ENCODE data around the gene MAD1L1. TPM values are rescaled to one million over a fixed set of nuclear protein-coding genes. Genes with fewer than 3 reads are reported as not detected.

The MAD1L1 gene
- total and polyA plus RNA-seq, 2 experiments from 2014 or later: 38.2 to 69.8 TPM

DNA sequence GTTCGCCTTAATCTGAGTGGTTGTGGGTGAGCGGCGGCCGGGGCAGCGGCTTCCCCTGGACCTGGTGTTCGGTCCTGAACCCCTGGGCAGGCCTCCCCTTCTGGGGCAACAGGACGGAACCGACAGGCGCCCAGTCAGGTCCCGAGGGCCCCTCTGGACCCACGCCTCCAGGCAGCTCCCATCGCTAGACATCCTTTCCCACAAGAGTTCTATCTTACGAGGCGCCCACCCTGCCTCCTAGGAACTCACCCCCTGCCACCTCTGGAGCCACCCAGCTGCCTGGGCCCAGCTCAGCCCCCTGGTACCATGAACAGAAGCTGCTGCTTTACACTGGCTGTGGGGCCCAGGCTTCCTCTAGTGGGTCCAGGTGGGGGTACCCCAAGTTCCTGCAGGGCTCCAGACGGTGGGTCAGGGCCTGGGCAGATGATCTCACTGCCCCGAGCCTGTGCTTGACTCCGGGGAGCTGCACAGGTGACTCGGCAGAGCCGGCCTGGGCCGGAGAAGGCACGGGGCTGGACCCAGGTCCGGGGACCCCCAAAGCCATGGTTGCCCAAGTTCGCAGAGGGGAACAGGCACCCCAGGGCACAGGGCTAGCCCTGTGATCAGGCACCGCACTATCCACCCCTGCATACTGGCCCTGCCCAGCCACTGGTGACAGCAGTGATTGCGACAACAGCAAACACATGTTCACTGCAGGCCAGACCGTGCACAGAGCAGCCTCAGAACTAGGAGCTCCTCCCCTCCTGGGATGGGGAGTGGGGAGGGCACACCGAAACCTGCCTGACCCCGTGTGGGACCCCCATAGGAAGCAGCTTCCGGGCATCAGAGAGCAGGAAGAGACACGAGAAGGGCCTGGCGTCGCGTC lies 382.4 kb downstream of the MAD1L1 start:
- in situ Hi-C loops (cut with MboI): no loop called here
- Histone ChIP-seq H3K4me3 (no peak overlapping the region), H3K9me3 (ENCODE audit: low read depth) (no peaks in the 10 kb centered on the region), H3K79me2 (ENCODE audit: insufficient read depth) (no peaks in the 10 kb centered on the region), H3K9me2 (ENCODE audit: insufficient read depth) (no peaks in the 10 kb centered on the region), H3K27me3 (replicated peaks; ENCODE audit: insufficient read depth) (no peaks in the 10 kb centered on the region), H3K36me3 (ENCODE audit: low read depth) (no peaks in the 10 kb centered on the region), H3K4me2 (ENCODE audit: unreplicated experiment) (no peak overlapping the region), H3K4me1 (ENCODE audit: insufficient read depth) (no peaks in the 10 kb centered on the region), H3F3A (ENCODE audit: insufficient read depth) (no peaks in the 10 kb centered on the region), H3K27ac (no peak overlapping the region), H3K9ac (no peak overlapping the region), H2AFZ (no peak overlapping the region), H4K20me1 (ENCODE audit: insufficient read depth) (no peaks in the 10 kb centered on the region)
- no peak for TF ChIP-seq EZH2phosphoT487 (IDR thresholded peaks at IDR 0.05; ENCODE audit: insufficient read depth, low read depth)
- no peak for TF ChIP-seq EZH2 (IDR thresholded peaks at IDR 0.05; ENCODE audit: insufficient read depth, poor library complexity, severe bottlenecking)
- WGBS, 2 experiments (ENCODE audit: low coverage in 1 of 2, low lambda C conversion rate in 2 of 2, missing lambda C conversion rate in 2 of 2): 94 to 95% methylated on average over 32 to 33 of the region's 33 CpGs
- DNase-seq: no peak

- H3K27ac ChIP-seq: no peak overlapping the region
- no peak overlapping the region for H2AFZ ChIP-seq
- 91 to 95% methylated on average over 30 to 35 of the region's 35 CpGs for WGBS, 2 experiments (ENCODE audit: low coverage in 1 of 2, low lambda C conversion rate in 2 of 2, missing lambda C conversion rate in 2 of 2)
- TF ChIP-seq EZH2 (IDR thresholded peaks at IDR 0.05; ENCODE audit: insufficient read depth, poor library complexity, severe bottlenecking): no peak
- no peak for TF ChIP-seq EZH2phosphoT487 (IDR thresholded peaks at IDR 0.05; ENCODE audit: insufficient read depth, low read depth)
- H3F3A ChIP-seq (ENCODE audit: insufficient read depth): no peaks in the 10 kb centered on the region
- no peaks in the 10 kb centered on the region for H3K9me2 ChIP-seq (ENCODE audit: insufficient read depth)
- H3K36me3 ChIP-seq (ENCODE audit: low read depth): no peaks in the 10 kb centered on the region
- no peak overlapping the region for H3K9ac ChIP-seq
- H4K20me1 ChIP-seq (ENCODE audit: insufficient read depth): no peaks in the 10 kb centered on the region
- H3K27me3 ChIP-seq (replicated peaks; ENCODE audit: insufficient read depth): no peaks in the 10 kb centered on the region
- no peaks in the 10 kb centered on the region for H3K79me2 ChIP-seq (ENCODE audit: insufficient read depth)
- no peaks in the 10 kb centered on the region for H3K4me1 ChIP-seq (ENCODE audit: insufficient read depth)
- in situ Hi-C loops (cut with MboI): no loop called here
- H3K4me3 ChIP-seq: no peak overlapping the region
- no peaks in the 10 kb centered on the region for H3K9me3 ChIP-seq (ENCODE audit: low read depth)
- no peak overlapping the region for H3K4me2 ChIP-seq (ENCODE audit: unreplicated experiment)
- DNase-seq: no peak
Measured at GRCh38 chr7:1849351-1850041, 383.2 kb downstream of the MAD1L1 start.

GRCh38 chr7:1848911-1849311 lies 383.8 kb downstream of the MAD1L1 start:
- in situ Hi-C loops (cut with MboI): no loop called here
- H3K9me2 ChIP-seq (ENCODE audit: insufficient read depth): no peaks in the 10 kb centered on the region
- H3K79me2 ChIP-seq (ENCODE audit: insufficient read depth): no peaks in the 10 kb centered on the region
- H3F3A ChIP-seq (ENCODE audit: insufficient read depth): no peaks in the 10 kb centered on the region
- H3K9me3 ChIP-seq (ENCODE audit: low read depth): no peaks in the 10 kb centered on the region
- no peaks in the 10 kb centered on the region for H3K4me1 ChIP-seq (ENCODE audit: insufficient read depth)
- H3K9ac ChIP-seq: no peak overlapping the region
- WGBS, 2 experiments (ENCODE audit: low coverage in 1 of 2, low lambda C conversion rate in 2 of 2, missing lambda C conversion rate in 2 of 2): 92% methylated on average over 15 of the region's 15 CpGs
- no peak overlapping the region for H3K4me2 ChIP-seq (ENCODE audit: unreplicated experiment)
- no peak for TF ChIP-seq EZH2phosphoT487 (IDR thresholded peaks at IDR 0.05; ENCODE audit: insufficient read depth, low read depth)
- no peak for TF ChIP-seq EZH2 (IDR thresholded peaks at IDR 0.05; ENCODE audit: insufficient read depth, poor library complexity, severe bottlenecking)
- DNase-seq: no peak
- no peak overlapping the region for H3K27ac ChIP-seq
- no peaks in the 10 kb centered on the region for H4K20me1 ChIP-seq (ENCODE audit: insufficient read depth)
- no peaks in the 10 kb centered on the region for H3K36me3 ChIP-seq (ENCODE audit: low read depth)
- no peak overlapping the region for H2AFZ ChIP-seq
- H3K27me3 ChIP-seq (replicated peaks; ENCODE audit: insufficient read depth): no peaks in the 10 kb centered on the region
- H3K4me3 ChIP-seq: no peak overlapping the region

GRCh38 chr7:1848013-1848640 lies 384.6 kb downstream of the MAD1L1 start:
- Histone ChIP-seq H3K4me3 (no peak overlapping the region), H3K27ac (no peak overlapping the region), H3K36me3 (ENCODE audit: low read depth) (no peaks in the 10 kb centered on the region), H3K9me2 (ENCODE audit: insufficient read depth) (no peaks in the 10 kb centered on the region), H4K20me1 (ENCODE audit: insufficient read depth) (no peaks in the 10 kb centered on the region), H3K4me1 (ENCODE audit: insufficient read depth) (no peaks in the 10 kb centered on the region), H3K9me3 (ENCODE audit: low read depth) (no peaks in the 10 kb centered on the region), H2AFZ (no peak overlapping the region), H3K79me2 (ENCODE audit: insufficient read depth) (no peaks in the 10 kb centered on the region), H3K27me3 (replicated peaks; ENCODE audit: insufficient read depth) (no peaks in the 10 kb centered on the region), H3K9ac (no peak overlapping the region), H3F3A (ENCODE audit: insufficient read depth) (no peaks in the 10 kb centered on the region), H3K4me2 (ENCODE audit: unreplicated experiment) (no peak overlapping the region)
- in situ Hi-C loops (cut with MboI): no loop called here
- no peak for TF ChIP-seq EZH2 (IDR thresholded peaks at IDR 0.05; ENCODE audit: insufficient read depth, poor library complexity, severe bottlenecking)
- TF ChIP-seq EZH2phosphoT487 (IDR thresholded peaks at IDR 0.05; ENCODE audit: insufficient read depth, low read depth): no peak
- DNase-seq: no peak
- 88 to 89% methylated on average over 22 to 23 of the region's 23 CpGs for WGBS, 2 experiments (ENCODE audit: low coverage in 1 of 2, low lambda C conversion rate in 2 of 2, missing lambda C conversion rate in 2 of 2)
